NCI-H2107 (cell line): ENCODE measurements around the gene USH1G.

Experiments
- DNase-seq: peaks from one replicate; lab custom pipeline; 2025; lab: John Stamatoyannopoulos, UW

The USH1G gene

DNA sequence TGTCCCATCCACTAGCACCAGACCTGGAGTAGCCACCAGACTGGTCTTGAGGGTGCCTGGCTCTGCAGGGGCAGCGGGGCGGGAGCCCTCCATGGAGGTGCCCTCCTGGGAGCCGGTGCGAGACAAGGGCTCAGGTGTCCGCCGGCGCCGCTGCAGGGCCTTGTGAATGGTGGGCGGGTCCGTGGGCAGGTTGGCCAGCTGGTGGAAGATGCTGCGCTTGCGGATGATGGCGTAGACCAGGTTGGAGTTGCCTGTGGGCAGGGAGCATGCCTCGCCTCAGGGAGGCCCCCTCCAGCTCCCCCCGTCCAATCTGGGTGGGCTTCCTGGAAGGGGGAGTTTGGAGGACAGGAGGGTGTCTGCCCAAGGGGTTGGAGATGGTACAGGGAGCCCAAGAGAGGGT lies 31.1 kb upstream of the USH1G start:
- no peak for DNase-seq

DNA sequence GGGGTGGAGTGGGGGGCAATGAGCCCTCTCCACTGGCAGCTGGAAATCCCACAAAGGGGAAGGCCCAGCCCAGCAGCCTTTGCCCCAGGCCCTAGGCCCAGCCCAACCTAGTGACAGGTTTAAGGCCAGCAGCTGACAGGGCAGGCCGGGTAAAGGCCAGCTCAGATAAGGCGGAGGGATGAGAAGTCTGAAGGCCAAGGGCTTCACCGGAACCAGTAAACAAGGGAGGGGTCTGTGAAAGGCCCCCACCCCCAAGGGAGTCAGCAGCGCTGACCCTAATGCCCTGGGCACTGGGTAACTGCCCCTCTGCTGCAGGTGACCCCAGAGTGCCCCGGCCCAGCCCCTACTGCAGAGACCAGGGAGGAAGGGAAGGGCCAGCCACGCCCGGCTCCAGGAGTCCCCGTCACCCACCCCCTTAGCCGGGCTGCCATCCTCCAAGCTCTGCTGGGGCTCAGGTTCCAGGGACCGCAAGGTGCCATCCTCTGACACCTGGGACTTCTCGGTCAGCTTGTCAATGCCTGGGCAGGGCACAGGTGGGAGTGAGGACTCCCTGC lies 30.2 kb upstream of the USH1G start:
- DNase-seq, result no peak

DNA sequence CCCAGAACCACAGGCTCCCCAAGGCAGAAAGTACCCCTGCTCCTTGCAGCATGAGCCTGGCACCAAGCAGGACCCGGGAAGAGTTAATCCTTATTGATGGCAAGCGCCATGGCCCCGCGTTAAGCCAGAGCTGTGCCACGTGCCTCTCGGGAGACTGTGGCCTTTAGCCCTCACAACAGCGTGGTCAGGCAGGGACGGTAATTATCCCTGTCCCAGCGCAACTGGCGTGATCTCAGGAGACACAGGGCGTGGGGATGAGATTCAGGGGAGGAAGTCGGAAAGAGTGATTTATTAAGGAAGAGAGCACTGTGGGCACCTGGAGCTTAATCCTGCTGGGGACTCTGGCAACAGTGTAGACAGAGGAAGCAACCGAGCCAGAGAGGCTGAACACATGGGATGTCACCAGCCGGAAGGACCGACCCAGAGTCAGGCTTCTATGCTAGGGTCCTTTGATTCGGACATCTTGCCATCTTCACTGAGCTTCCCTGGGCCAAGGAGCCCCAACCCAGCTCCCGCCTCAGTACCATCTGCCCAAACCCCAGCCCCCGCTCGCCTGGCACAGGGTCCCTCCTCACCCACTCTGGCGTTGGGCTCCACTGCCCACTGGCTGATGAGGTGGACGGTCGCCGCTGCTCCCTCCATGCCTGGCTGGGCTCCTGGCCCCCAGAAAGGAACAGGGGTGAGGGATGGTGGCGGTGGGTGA lies 29.5 kb upstream of the USH1G start:
- no peak for DNase-seq

DNA sequence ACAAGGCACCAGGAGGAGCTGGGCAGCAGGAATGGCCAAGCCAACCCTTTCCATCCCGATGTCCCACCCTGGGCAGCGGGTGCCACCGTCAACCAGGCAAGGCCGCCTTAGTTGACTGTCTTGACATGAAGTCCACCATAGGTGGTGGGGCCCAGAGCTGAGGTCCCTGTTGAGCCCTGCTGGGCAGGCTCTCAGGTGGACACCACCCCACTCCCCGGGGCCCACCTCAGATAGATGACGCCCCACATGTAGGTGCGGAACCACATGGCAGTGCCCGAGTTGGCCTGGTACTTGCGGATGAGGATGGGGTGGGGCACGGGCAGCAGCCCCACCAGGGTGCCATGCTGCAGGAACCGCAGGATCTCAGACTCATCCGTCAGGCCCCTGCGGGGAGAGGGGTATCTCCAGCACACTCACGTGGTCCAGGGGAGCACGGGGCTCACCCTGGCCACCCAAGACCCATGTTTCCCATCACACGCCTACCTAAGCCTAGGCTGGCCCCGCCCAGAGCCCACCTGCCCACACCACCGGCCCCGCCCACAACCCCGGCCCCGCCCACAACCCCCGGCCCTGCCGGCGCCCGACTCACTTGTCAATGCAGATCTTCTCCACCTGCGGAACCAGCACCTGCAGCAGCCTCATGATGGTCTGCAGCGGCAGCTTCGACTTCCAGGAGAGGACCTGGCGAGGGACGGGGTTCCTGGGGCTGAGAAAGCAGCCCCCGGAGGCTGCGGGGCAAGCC lies 28.8 kb upstream of the USH1G start:
- DNase-seq, result no peak

DNA sequence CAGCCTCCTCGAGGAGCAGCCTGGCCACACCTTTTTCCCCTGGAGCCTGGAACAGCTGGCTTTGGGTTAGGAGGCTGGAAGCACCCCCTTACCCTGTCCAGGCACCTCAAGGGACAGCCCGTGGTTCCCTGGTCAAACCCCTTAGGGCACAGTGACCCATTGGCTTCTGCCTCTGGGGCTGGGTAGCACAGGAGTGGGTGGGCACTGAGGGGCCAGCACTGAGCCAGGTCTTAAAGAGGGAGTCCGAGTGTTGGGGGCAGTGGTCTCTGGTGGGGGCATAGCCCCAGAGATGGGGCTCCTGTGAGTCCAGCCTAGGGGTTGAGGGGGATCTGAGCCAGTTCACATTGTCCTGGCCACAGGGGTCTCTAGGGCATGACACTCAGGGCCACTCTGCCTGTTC lies 28.0 kb upstream of the USH1G start:
- no peak for DNase-seq

DNA sequence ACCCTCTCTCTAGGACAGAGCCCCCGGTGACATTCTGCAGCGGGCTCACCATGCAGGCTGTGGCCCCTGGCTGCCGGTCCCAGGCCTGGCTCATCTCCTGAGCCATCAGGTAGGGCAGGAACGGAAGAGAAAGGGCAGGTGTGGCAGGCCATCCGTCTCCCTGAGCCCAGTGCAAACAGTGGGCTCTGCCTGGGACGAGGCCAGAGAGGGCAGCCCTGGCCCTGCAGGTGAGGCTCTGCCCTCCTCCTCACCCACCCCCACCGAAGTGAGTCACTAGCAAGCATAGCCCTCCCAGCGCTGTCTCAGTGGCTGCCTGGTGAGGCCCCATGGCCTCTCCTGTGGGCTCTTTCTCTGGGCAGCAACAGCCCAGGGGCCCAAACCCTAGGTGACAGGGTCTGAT lies 27.2 kb upstream of the USH1G start:
- DNase-seq, result no peak

DNA sequence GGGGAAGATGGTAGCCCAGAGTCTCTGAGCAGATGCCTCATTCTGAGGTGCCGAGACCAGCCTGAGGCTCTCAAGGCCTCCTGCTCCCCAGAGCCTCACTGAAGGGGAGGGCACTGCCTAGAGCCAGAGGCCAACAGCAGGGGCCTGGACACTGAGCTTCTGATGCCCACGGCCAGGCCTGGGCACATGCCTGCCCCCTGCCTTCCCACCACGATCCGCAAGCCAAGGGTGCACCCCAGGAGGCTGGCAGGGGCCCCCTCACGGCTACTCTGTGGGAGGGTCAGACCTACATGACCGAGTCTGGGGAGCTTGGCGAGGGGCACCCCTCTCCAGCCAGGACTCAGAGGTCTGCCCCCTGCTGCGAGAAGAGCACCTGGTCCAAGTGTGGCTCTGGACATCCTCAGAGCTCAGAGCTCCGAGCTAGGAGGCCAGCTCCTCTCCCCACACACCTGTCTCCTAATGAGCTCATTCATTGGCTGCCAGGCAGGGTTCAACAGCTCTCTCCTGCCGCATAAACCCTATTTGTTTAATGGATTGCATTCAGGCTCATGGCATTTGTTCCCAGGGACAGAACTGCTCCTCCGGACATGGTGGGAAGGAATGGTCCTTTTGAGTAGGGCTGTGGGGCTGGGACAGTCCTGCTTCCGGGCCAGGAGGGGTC lies 26.5 kb upstream of the USH1G start:
- DNase-seq, result no peak

DNA sequence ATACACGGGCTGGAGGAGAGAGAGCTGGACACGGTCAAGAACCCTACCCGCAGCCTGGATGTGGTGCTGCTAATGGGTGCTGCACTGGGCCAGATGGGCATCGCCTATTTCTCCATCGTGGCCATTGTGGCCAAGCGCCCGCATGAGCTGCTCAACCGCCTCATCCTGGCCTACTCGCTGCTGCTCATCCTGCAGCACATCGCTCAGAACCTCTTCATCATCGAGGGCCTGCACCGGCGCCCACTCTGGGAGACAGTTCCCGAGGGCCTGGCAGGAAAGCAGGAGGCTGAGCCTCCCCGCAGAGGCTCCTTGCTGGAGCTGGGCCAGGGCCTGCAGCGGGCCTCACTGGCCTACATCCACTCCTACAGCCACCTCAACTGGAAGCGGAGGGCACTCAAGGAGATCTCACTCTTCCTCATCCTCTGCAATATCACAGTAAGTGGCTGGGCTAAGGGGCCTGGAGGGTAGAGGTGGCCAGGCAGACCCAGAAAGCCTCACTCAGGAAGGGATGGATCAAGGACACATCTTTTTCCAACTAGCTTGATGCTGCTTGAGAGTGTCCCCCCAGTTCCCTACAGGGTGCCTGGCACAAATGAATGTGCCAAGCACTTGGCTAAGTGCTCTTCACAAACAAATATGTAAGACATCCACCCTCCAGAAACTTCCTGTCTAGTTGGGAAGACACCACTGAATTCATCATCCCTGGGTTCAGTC lies 24.1 kb upstream of the USH1G start:
- no peak for DNase-seq

DNA sequence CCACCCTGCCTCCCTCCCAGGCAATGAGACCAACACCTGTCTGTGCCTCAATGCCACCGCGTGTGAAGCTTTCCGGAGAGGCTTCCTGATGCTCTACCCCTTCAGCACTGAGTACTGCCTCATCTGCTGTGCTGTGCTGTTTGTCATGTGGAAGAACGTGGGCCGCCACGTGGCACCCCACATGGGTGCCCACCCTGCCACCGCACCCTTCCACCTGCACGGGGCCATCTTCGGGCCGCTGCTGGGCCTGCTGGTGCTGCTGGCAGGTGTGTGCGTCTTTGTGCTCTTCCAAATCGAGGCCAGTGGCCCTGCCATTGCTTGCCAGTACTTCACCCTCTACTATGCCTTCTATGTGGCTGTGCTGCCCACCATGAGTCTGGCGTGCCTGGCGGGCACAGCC lies 23.6 kb upstream of the USH1G start:
- no peak for DNase-seq

DNA sequence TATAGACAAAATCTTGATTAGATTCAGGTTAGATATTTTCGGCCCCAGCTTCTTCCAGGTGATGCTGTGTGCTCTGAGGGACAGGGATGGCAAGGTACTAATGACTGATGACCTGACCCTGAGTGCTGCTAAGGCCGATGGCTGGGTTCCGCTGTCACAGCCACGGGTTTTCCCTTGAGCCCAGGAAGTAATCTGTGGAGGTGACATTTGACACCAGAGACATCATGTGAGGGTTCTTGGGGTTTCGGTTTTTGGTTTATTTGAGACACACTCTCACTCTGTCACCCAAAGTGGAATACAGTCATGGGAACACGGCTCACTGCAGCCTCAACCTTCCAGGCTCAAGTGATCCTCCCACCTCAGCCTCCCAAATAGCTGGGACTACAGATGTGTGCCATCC lies 22.5 kb upstream of the USH1G start:
- DNase-seq, result no peak

DNA sequence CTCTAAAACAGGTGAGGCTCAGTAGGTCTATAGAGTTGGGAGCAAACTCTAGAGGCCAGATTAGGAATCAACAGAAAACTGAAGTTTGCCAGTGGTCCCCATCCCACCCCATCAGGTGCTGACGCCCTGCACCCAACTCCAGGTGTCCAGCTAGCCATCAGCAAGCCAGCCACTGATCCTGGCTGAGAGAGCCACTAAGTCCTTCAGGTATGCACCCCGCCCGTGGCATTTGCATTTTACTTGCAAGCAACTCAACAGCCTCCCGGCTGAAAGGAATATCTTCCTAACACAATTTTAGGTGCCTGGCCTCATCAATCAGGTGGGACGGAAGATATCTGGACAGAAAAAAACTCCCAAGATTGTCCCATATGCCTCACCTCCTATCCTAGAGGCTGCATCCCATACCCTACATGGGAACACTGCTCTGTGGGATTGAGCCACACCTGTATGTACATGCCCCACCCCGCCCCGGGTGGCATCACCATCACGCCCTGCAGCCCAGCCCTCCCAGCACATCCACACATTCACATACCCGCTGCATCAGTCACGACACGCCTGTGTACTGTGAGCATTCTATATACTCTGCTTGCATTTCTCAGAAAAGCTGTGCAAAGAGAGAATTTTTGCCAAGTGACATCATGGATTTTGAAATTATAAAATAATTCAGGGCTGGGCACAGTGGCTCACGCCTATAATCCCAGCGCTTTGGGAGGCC lies 20.9 kb upstream of the USH1G start:
- no peak for DNase-seq

DNA sequence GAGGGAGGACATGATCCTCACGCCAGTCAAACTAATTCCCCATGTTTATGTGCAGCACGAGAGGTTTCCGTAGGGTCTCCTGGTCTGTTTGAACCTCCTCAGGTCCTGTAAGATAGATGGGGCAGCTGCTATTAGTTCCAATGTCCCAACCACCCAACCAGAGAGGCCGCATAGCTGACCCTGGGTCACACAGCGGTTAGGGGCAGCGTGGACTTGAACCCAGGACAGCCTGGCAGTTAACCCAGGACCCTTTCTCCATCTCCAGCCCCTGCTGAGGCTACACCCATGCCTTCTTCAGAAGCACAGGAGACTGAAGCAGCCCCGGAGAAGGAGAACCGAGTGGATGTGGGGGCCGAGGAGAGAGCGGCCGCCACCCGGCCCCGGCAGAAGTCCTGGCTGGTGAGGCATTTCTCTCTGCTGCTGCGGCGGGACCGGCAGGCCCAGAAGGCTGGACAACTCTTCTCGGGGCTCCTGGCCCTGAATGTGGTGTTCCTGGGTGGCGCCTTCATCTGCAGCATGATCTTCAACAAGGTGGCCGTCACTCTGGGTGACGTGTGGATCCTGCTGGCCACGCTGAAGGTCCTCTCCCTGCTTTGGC lies 18.2 kb upstream of the USH1G start:
- DNase-seq, result no peak

DNA sequence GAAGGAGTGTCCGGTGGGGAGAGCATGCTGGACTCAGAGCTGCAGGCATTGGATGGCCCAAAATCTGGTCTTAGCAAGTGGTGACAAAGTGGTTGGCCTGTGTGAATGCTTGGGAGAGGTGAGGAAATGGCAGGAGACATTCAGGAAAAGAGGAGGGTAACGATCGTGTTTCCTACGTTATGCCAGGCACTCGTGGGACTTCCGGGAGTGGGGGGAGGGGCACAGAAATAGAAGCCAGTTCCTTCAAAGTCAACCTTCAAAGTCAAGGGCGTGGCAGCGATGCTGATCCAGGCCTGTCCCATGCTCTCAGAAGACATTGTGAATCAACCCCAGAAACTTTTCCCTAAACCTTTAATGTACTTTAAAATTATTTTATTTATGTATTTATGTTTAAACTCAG lies 16.5 kb upstream of the USH1G start:
- no peak for DNase-seq

DNA sequence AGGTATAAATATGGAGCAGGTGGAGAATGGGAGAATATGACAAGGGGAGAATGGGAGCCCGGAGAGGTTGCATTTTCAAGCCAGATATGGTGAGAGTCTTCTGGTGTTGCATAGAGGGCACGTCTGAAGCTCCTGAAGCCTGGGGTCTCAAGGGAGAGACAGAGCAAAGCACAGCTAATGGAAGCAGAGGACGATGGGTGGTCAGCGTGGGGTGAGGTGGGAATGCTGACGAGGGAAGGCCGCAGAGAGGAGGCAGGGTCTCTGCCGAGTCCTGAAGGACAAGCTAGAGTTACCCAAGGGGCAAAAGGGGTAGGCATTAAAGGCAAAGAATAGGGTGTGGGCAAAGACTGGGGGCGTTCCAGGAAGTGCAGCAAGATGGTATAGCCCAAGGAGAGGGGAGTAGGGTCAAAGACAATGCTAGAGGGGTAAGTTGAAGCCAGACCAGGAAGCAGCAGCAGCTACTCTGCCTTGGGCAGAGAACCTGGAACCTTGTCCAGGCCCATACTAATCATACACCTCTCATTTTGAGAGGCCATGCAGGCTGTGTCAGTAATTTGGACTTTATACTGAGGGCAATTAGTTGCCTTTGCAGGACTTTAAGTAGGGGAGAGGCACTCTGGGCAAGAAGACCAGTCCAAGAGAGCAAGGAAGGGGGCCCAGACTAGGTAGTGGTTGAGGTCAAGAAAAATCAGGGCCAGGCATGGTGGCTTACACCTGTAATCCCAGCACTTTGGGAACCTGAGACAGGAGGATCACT lies 15.3 kb upstream of the USH1G start:
- no peak for DNase-seq

DNA sequence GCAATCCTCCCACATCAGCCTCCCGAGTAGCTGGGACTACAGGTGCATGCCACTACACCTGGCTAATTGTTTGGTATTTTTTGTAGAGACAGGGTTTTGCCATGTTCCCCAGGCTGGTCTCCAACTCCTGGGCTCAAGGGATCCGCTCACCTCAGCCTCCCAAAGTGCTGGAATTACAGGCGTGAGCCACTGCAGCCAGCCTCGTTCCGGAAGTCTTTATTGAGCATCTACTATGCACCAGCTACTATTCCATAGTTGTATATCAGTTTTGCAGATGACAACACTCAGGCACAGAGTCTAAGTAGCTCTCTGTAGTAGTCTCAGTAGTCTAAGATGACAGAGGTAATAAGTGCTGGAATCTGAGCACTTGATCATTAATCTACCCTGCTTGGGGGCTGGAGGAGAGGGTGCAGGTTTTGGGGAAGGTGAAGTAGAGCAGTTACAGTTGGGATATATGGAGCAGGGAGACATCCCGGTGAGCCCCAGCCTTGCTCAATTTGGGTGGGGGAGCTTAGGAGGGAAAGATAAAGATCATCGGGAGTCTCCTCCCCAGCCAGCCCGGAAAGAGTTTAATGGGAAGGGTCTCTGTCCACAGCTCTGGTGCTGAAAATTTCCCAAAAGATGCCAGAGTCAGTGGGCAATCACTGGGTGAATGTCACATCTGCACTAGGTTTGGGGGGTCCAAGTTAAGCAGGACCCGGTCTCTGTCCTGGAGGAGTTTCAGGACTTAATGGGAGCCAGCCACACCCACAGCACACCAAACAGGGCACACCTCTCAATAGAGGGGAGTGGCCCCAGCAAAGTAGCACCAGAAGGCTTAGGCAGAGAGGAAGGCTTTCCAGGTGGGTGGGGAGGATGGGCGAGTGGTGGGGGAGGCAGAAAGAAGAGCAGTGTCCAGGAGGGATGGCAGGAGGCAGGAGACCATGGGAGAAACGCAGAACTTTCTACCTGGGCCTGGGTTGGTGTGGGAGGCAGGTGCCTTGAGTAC lies 14.3 kb upstream of the USH1G start:
- DNase-seq, result no peak

DNA sequence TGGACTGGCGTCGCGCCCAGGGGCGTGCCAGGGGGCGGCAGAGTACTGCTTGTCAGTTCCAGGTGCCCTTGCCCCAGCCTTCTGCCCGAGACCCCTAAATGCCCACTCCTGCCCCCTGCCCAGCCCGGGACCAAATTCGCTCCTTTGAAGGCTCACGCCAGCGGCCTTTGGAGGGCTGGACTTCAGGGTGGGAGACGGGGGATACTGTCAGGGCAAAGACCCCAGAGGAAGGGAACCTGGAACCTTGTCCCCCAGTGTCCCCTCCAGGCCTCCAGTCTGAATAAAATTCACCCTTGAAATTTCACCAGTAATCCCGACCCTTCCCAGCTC lies 13.4 kb upstream of the USH1G start:
- no peak for DNase-seq

DNA sequence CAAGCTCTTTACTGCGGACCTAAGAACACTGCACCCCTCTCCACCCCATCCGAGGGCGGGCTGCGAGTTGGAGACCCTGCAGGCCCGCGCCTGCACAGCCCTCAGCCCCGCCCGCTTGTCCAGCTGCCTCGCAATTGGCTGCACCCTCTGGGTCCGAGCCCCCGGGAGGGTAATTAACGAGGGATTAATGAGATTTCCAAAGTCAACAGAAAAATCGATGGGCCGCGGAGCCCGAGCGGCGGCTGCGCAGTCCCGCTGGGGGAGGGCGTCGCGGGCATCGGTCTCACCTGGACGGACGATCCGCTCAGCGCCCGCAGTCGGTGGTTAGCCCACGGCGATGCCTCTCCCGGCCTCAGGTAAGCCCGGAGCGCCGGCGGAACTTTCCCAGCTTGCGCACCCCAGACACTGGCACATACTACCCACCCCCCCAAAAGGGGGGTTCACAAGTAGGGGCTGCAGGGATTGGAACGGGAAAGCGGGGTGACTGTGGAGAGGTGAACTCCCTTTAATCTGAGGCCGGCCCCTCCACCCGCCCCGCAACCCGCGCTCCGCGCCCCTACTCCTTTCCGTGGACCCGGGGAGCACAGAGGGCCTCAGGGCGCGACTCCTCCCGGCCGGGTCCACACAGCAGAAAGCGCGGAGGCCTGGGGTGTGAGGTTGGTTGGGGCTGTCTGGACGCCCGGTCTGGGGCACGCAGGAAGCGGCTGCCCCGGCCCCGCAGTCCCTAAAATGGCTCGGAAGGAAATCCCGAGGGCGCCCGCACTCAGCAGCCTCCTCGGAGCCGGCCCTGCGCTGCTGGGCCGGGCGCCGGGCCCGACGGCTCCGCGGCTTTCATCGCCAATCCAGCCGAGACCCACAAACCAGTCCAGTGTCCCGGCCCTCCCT lies 12.8 kb upstream of the USH1G start, which contains the start of gene OTOP3:
TSS of gene OTOP3 (plus strand) at position 314 of the 885 bp plus-strand sequence. CDS start at position 338, 24 bp downstream.
- no peak for DNase-seq

DNA sequence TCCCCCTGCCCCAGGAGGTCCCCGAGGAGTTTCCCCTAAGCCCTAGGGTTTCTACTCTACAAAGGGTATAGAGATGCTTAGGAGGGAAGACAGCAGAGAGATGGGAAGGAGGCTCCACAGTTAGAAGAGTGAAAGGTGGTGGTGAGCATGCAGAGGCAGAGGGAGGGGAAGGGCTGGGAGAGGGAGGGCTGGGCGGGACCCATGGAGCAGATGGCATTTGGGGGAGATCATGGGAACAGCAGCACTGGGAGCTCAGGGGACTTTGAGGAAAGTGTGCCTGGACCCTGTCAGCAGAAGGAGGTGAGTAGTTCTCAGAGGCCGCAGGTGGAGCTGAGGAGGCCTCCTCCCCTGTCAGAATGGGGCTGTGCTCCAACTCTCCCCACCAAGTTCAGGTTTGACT lies 12.0 kb upstream of the USH1G start:
- no peak for DNase-seq
